ENCODE data around the gene EBF3.

The EBF3 gene

GRCh38 chr10:129850790-129851189 is 113.3 kb downstream of the EBF3 start:
- DNase-seq (ENCODE audit: low spot score) = no peak

- no peak for DNase-seq (ENCODE audit: low spot score)
Observed at GRCh38 chr10:129850316-129850715, 113.8 kb downstream of the EBF3 start.

GRCh38 chr10:129849853-129850252 is 114.2 kb downstream of the EBF3 start:
- no peak for DNase-seq (ENCODE audit: low spot score)

- no peak for DNase-seq (ENCODE audit: low spot score)
Observed at GRCh38 chr10:129849452-129849750, 114.7 kb downstream of the EBF3 start.

GRCh38 chr10:129848696-129849451 is 115.2 kb downstream of the EBF3 start:
- no peak for DNase-seq (ENCODE audit: low spot score)

- DNase-seq (ENCODE audit: low spot score) = no peak
Observed at GRCh38 chr10:129847741-129848483, 116.2 kb downstream of the EBF3 start.

GRCh38 chr10:129846991-129847391 is 117.1 kb downstream of the EBF3 start:
- DNase-seq (ENCODE audit: low spot score) = no peak

- no peak for DNase-seq (ENCODE audit: low spot score)
Observed at GRCh38 chr10:129845111-129845753, 118.8 kb downstream of the EBF3 start.

GRCh38 chr10:129844216-129844766 is 119.8 kb downstream of the EBF3 start:
- no peak for DNase-seq (ENCODE audit: low spot score)

- no peak for DNase-seq (ENCODE audit: low spot score)
Observed at GRCh38 chr10:129843702-129844101, 120.4 kb downstream of the EBF3 start.

- DNase-seq (ENCODE audit: low spot score) = no peak
Observed at GRCh38 chr10:129843131-129843541, 120.9 kb downstream of the EBF3 start.

GRCh38 chr10:129842031-129842430 is 122.0 kb downstream of the EBF3 start:
- DNase-seq (ENCODE audit: low spot score) = no peak

GRCh38 chr10:129841590-129841989 is 122.5 kb downstream of the EBF3 start:
- no peak for DNase-seq (ENCODE audit: low spot score)

- no peak for DNase-seq (ENCODE audit: low spot score)
Observed at GRCh38 chr10:129841071-129841470, 123.0 kb downstream of the EBF3 start.

GRCh38 chr10:129840196-129840590 is 123.9 kb downstream of the EBF3 start:
- no peak for DNase-seq (ENCODE audit: low spot score)

GRCh38 chr10:129839285-129840195 is 124.5 kb downstream of the EBF3 start:
- DNase-seq (ENCODE audit: low spot score) = no peak

GRCh38 chr10:129838794-129839193 is 125.3 kb downstream of the EBF3 start:
- DNase-seq (ENCODE audit: low spot score) = no peak

GRCh38 chr10:129837909-129838582 is 126.0 kb downstream of the EBF3 start:
- no peak for DNase-seq (ENCODE audit: low spot score)

- no peak for DNase-seq (ENCODE audit: low spot score)
Observed at GRCh38 chr10:129836253-129836652, 127.8 kb downstream of the EBF3 start.

GRCh38 chr10:129833994-129834739 is 129.9 kb downstream of the EBF3 start:
- DNase-seq (ENCODE audit: low spot score) = no peak

Measured in cerebellar cortex (tissue), 1 donor.